GM21529 (cell line): ENCODE results near the gene RAD51B.
A peak's percentile ranks its signal among the peaks of the same experiment; 100 is the strongest.
"Not testable (repeated sequence)": the region's sequence is repeated elsewhere in the genome, so short reads cannot be mapped to it uniquely, and the experiment has no call there.

Experiments used
- ATAC-seq: cut with Tn5 transposase; IDR thresholded peaks from one replicate; pipeline ENCODE4 v1.9.1; 2021; ENCODE audit not compliant: unreplicated experiment

RAD51B gene

DNA sequence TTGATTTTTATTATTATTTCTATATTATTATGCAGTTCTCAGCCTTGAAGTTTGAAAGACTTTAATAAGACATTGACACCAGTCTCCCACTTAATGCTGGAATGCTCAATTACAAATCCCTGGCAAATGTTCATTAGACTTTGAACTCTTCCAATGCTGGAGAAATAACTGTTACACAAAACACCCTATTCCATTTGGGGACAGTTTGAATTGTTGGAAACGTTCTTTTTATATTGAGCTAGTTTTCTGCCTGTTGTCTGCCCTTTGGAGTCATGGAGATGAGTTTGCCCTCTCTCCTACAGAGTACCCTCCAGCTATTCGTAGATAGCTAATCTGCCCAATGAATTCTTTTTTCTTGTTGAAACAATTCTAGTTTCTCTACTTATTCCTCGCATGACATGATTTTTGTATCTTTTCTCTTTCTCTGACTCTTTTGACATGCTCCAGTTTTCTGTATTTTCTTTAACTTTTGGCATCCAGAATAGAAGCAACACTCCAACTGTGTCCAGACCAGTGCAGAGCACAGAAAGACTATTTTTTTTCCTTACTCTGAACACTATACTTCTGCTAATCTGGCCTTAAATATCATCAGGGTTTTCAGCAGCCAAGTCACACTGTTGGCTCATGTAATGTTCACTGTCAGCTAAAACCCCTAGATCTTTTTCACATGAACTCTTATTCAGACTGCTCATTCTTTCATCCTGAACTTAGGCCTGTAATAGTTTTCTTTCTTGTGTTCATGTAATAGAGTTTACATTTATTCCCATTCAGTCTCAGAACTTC, 379.3 kb downstream of the RAD51B start:
- ATAC-seq: no peak

DNA sequence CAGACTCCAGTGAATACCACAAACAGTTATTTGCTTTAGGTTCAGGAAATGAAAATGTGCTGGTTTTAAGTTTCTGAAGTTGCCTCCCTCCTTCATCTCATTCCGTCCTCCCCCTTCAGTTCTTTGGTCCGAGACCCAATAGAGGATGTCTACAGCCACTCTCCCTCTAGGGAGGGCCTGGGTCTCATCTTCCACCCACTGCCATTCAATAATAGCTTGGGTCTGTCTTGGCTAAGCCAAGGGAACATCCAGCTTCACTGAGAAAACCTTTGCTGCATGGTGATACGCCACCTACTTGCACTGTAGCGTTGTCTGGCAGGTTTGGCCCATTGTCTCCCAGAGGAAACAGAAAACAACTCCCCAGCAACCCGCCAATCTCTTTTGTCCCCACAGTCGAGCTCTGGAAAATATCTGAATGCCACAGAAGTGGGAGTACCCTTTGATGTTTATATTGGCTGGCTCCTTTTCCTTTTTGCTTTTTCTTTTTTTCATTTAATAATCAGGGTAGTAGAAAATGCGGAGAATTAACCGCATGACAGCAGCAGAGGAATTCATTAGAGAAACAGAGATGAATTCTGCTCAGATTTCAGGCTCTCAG, 380.1 kb downstream of the RAD51B start:
- no peak for ATAC-seq

DNA sequence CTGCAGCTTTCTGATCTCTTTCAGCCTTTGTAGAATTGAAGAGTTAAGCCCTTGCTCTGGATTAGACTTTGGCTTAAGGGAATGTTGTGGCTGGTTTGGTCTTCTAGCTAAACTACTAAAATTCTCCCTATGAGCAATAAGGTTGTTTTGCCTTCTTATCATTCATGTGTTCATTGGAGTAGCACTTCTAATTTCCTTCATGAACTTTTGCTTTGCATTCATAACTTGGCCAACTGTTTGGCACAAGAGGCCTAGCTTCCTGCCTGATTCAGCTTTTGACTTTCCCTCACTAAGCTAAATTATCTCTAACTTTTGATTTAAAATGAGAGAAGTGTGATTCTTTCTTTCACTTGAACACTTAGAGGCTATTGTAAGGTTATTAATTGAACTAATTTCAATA, 384.3 kb downstream of the RAD51B start:
- ATAC-seq: no peak

DNA sequence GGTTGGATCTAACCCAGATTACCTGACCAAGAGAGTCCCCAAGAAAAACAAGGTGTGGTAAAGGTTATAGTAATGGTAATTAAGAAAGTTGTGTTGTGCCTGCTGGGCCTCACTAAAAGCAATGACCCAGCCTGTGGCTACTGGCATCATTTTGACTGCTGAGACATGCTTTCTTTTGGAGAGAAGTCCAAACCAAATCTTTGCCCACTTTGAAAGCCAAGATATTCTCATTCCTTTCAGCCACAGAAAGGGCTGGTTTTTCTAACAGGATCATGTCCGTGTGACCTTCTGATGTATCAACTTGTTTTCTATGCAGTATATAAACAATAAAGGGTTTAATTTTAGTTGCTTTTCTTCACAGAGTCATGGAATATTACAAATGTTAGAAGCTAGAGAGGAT, 388.6 kb downstream of the RAD51B start:
- no peak for ATAC-seq

DNA sequence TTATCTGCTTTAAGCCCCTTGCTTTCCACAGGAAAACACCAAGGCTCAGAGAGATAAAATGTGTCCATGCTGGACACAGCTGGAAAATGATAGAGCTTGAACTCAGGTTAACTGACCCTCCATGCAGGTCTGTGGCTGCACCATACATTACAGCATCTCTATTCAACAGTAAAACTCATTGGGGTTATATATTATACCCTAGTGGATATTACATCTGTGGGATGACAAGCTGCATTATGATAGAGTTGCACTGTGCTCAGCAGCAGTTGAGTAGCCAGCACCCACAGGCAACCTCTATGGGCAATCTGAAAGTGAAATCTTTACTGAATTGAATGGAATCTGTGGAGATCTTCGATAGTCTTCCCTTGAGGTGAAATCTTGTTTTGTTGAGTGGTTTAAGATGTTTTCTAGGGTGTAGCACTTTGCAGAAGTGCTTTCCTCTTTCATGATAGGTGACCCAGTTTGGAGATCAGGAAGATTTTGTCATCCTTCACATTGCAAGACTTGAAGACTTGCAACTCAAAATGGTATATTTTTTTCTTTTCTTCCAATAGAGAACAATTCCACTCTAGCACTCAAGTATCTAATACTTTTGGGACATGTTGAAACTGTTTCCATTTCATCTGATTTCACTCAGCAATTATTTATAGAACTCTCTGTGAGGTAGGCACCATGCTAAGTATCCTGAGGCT, 389.2 kb downstream of the RAD51B start:
- no peak for ATAC-seq

DNA sequence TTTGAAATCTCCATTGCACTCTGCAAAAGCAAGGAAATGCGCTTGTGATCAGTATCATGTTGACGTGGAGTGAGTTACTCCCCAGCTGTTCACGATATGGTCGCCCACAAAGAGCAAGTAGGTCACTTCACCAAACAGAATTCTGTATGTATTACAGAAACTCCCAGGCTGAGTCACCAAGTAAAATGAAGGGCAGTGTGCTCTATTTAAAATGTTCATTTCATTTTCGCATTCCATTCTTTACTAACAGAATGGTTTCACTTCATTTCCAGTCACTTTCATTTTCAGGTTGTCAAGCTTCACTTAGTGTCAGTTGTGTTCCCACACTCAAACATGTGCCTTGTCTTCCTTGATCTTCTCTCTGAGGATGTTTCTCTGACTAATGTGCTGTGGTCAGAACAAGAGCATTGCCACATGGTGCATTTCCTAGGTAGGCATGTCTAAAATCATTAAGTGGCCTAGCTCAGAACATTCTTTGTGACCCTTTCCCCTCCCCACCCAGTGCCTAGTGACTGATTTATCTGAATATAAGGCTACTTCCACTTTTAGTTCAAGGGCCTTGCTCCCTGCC, 391.2 kb downstream of the RAD51B start:
- ATAC-seq: peak; percentile 92

DNA sequence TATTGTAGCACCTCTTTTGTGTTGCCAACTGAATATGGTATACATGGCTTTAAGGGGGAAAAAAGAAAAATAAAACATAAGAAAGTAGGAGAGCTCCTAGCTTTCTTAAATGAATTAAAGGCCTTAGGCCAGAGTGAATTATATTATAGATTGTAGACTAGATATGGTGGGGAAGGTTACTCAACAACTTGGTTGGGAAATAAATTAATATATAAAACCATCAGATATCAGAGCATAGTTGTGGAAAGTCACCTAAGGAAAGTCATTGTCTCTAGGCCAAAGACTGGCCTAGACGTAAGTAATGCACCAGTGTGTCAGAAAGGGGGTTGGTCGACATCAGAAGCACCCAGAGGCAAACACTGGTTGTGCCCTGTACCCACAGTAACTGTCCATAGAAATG, 391.8 kb downstream of the RAD51B start:
- ATAC-seq: no peak

DNA sequence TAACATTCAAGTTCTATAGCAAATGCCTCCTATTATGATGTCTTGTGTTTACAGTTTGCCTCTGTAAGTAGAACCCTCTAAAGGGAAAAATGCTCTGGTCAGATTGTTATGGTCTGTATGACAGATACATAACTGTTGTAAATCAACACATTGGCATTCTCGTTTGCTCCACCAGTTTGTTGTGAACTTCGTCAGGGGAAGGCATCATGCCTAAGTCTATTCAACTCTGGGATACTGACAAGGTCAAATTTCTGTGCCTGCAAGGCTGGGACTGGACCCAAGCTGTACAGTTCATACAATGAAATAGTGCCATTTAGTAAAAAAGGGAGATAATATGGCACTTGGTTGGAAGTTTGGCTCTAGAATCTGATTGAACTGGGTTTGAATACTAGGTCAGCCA, 392.3 kb downstream of the RAD51B start:
- no peak for ATAC-seq

DNA sequence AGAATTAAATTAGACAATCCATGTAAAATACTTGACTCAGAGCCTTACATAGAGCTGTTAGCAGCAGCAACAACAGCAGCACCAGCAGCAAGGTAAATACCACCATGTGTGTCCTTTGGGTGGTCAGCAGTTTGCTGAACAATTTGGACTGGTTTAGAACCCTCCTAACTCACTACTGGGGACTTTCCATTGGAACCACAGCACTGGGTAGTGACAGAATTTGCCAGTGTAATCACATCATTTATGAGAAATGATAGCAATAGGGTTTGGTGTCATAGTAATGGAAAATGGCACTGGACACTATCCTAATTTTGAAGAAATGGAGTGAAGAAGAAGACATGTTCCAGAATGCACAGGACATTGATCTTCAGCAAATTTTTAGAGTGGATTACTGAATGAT, 392.8 kb downstream of the RAD51B start:
- ATAC-seq: no peak

DNA sequence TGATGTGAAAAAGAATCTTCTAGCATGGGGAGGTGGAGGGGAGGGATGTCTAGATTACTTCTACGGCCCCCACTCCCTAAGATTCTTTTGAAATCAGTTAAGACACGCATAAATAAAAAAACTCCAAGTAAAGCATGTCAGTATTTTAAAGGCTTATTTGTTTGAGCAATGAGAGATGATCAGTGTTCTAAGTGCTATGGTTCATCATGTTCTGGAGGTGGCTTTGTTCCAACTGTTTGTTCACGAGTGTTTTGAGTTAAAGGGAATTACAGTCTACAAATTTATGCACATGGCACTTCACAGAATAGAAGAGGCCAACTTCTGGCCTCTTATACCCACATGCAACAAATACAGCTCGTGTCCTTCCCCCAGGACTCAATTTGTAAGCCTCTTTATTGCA, 394.9 kb downstream of the RAD51B start:
- ATAC-seq: no peak

DNA sequence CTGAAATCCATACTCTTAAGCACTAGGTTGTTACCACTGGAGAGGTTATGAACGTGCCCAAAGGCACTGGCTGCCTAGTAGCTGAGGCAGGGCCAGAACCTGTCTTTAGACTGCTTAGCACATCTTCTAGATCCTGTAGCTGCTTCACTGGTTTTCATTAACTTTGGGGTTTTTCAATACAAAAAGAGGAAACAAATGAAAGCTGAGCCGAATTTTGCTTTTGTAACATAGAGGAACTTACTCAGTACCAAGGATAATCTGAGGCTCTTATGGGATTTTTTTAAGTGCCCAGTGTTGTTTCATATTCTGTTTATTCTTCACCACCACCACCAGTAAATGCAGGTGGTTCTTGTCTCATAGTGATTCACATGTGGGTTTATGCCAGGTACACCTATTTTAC, 396.1 kb downstream of the RAD51B start:
- ATAC-seq: no peak

DNA sequence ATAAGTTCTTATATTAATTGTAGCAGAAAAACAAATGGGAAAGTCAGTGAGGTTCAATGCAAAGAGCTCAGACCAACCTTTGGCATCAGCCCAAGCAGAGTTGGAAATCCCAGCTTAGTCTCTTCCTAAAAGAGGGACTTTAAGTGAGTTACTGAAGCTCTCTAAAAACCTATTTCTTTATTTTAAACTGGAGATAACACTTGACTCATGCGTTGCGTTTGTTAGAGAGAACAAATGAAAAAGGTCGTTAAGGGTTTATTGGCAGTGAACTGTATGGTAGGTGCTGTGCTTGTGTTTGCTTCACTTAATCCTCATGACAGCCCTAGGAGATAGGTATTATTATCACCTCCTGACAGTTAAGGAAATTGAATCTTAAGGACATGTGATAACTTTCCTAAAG, 396.5 kb downstream of the RAD51B start:
- no peak for ATAC-seq

DNA sequence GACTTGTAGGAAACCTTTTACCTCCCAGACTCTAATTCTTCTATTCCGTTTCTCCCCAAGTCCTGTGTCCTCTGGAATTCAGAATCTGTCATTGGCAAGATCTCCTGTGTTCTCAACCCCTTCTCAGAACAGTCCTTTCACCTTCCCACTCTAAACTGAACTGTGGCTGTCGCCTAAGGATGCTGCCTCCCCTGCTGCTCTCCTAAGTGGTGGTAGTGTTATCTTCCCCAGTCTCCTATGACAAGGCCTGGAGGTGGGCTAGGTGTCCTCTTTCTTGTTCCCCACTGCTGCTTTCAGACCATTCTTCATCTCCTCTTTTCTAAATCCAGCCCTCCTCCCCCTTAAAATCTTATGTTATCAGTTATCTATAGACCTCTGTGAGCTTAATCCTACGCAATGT, 397.4 kb downstream of the RAD51B start:
- no peak for ATAC-seq

DNA sequence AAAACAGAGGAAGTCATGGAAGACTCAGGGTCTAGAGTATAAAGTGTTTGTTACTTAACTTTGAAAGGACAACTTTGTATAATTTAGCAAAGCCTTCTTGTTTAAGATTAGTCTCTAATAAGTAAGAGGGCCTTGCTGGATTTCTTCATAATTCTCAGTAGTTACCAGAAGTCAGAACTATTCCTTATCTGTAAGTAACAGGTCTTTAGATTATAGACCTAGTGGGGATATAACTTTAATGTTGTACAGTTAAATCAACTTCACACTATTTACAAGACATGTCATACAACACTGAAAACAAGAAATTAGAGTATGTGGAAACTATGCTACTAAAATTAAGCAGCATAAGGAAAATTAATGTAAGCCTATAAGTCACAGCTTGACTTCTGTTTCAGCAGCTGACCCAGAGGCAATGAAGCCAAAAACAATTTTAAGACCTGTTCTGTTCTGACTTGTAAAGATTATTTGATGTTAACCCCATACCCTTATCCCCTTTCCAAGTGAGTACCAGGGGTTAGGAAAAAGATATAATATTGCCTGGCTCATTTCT, 398.3 kb downstream of the RAD51B start:
- no peak for ATAC-seq

DNA sequence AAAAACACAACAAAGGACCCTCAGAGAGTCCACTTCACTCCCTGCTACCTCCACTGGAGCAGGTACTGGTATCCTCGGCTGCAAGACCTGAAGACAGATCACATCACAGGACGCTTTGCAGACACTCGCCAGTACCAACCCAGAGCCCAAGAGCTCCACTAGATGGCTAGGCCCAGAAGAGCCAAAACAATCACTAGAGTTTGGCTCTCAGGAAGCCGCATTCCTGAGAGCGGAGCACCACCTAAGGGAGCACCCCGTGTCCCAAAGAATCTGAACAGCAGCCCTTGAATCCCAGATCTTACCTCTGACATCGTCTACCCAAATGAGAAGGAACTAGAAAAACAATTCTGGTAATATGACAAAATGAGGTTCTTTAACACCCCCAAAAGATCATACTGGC, 399.8 kb downstream of the RAD51B start:
- ATAC-seq: no peak

DNA sequence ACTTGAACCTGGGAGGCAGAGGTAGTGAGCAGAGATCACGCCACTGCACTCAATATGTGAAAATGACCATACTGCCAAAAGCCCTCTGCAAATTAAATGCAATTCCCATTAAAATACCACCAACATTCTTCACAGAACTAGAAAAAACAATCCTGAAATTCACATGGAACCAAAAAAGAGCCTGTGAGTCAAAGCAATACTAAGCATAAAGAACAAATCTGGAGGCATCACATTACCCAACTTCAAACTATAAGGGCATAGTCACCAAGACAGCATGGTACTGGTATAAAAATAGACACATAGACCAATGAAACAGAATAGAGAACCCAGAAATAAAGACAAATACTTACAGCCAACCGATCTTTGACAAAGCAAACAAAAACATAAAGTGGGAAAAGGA, 401.5 kb downstream of the RAD51B start:
- not testable (repeated sequence) for ATAC-seq

DNA sequence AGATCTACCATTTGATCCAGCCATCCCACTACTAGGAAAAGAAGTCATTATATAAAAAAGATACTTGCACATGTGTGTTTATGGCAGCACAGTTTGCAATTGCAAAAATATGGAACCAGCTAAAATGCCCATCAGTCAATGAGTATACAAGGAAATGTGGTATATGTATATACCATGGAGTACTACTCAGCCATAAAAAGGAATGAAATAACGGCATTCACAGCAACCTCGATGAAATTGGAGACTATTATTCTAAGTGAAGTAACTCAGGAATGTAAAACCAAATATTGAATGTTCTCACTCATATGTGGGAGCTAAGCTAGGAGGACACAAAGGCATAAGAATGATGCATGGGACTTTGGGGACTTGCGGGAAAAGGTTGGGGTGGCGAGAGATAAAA, 402.6 kb downstream of the RAD51B start:
- ATAC-seq: no peak

DNA sequence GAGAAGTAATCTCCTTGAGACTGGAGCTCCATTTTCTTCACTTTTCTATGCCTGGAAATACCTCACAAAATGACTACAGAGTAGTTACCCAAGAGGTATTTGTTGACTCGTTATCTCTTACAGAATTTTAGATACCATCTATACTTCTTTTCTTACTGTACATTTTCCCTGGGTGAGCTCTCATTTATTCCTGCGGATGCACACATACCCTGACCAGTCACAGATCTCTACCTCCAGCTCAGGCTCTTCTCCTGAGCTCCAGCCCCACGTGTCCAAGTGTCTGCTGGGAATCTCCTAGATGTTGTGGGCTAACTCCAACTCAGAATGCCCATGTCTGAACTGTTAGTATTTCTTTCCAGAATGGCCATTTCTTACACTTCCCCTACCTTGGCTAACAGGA, 403.1 kb downstream of the RAD51B start:
- ATAC-seq: no peak

DNA sequence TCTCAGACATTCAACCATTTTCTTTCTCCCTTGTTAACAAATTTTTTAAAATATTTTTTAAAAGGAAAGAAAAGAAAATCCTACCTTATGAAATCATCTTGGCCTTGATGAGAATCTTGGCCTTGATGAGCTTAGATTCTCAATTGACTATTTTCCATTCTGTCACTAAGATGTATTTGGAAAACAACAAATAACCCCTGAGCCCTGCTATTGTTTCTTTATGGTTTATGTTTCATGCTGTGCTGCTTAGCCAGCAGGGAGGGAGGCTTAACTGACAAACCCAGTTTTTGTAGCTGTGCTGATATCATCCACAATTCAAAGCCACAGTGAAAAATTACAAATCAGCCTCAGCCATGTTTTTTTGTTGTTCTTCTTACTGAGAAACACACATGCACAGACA, 404.1 kb downstream of the RAD51B start:
- no peak for ATAC-seq

DNA sequence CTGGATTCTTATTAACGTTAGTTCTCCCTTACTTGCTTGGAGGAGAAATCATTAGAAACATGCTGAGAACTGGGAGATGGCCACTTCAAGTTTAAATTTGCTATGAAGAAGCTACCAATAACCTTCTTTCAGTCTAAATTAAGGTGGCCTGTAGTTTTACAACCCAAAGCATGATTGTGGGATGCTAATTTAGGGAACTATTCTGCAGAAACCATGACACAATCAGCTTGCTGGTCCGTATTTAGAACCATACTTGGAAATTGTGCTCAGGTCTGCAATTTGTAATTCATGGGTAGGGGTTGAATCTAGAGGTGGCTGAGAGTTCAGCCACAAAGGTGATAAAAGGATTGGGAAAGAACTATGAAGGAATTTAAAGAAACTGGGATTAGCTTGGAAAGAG, 405.7 kb downstream of the RAD51B start:
- ATAC-seq: no peak

DNA sequence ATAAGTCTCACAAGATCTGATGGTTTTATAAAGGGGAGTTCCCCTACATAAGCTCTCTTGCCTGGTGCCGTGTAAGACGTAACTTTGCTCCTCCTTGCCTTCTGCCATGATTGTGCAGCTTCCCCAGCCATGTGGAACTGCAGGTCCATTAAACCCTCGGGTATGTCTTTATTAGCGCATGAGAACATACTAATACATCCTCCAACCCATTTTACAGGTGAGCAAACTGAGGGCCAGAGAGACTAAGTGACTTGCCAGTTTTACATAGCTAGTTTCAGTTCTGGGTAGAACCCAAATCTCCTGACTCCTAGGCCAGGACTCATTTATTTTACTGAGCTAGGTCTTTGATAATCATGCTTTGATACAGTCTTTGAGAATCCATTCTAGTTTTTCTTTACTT, 406.9 kb downstream of the RAD51B start:
- no peak for ATAC-seq

DNA sequence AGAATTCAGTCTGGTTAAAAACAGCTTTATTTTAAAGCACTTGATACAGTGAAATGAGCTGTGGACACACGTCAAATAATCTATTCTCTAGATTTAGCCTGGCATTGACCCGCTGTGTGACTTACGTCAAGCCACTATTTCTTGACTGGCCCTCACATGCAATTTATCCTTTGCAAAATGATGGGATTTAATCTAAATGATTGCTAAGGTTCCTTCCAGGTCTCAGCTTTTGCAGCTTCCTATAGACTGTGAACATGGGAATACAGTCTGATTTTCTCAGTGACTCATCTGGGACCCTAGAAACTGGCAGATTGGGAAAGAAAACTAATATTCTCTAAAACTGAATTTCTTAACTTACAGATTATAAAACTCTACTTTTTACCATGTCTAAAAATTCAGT, 409.1 kb downstream of the RAD51B start:
- no peak for ATAC-seq
